A172 (cell line): Measurements from ENCODE around the gene HDAC11. TPM values are rescaled to one million over a fixed set of nuclear protein-coding genes. Genes with fewer than 3 reads are reported as not detected.

Experiments used
- total RNA-seq: library from RNA; depleted of rRNA; stranded (reverse); fragments of >200 nt; shearing (Covaris generic); gene quantifications from 2 replicates; pipeline ENCODE4 v1.2.3, GENCODE V29; 2014; rRNA removed

The HDAC11 gene
- total RNA-seq, 1 experiment from 2014 or later = 17.4 TPM

Other genes with a start within 250 kb of the HDAC11 start
- 14.1 and 16.3 TPM in 2 replicates for gene NUP210, start 60.0 kb upstream of the HDAC11 start, total RNA-seq
- 0.07 and 0.41 TPM in 2 replicates for gene FBLN2, start 68.8 kb downstream of the HDAC11 start, total RNA-seq